T-helper 9 cell (primary cell): ENCODE measurements around the gene CDKN2D.

ENCODE experiments used
- DNase-seq: peaks from one replicate; pipeline ENCODE4 v3.0.0-alpha.2; 2020

Gene CDKN2D

DNA sequence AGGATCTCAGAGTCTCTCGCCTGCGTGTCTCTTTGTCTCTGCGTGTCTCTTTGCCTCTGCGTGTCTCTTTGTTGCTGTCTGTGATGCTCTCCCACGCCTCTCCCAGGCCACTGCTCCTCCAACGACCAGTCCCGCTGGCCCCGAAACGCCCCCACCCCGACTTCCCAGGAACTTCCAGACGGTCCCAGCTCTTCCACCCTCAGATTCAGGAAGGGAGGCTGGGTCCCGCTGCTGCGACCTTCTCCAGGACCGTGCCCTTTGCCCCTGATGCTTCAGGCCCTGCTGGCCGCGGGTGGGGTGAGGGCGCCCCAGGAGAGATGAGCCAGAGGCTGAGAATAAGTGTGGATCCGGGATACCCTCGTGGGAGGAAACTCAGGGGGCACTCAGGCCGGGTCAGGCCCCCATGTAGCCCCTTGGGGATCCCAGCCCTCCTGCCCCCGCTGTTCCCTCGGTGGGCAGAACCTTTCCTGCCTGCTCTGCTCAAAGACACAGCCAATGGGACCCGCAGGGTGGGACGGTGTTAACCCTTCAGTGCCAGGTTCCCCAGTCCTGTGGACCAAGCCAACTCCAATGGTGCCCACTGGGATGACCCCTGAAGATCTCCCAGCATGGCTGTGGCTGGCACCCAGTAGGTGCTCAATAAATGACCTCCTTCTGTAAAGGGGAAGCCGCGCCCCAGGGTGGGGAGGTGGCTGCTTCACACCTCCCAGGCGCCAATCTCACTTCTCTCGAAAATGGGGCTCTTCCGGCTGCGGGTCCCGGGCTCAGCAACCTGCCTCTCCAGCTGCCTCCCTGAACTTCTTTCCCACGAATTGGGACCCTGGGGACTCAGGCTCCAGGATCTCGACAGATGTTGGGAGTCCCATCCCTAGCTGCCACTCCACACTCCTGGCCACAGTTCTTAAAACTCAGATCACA is 50.1 kb downstream of the CDKN2D start:
- DNase-seq: no peak

DNA sequence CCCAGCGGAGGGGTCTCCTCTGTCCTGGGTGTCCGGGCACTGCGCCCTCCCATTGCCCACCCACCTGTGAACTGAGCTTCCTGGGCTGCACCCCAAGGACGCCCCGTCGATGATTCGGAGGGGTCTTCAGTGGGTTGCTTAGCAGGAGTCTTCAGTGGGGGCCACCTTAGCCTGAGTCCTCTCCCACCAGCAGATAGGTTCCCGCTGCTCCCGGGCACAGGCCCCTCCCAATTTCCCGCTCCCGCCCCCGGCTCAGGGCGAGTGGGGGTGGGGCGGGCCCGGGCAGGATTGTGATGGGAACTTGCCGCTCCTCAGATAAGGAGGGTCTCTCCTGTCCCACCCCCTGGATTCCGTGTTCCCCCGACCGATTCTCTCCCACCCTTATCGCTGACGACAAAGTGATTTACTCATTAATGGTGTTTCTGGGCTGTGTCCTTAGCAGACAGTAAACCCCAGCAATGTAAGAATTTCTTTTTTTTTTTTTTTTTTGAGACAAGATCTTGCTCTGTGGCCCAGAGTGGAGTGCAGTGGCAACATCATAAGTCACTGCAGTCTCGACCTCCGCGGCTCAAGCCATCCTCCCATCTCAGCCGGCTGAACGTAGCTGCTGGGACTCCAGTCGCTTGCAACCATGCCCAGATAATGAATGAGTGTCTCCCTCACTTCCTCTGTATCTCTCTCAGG is 50.9 kb downstream of the CDKN2D start:
- no peak for DNase-seq

DNA sequence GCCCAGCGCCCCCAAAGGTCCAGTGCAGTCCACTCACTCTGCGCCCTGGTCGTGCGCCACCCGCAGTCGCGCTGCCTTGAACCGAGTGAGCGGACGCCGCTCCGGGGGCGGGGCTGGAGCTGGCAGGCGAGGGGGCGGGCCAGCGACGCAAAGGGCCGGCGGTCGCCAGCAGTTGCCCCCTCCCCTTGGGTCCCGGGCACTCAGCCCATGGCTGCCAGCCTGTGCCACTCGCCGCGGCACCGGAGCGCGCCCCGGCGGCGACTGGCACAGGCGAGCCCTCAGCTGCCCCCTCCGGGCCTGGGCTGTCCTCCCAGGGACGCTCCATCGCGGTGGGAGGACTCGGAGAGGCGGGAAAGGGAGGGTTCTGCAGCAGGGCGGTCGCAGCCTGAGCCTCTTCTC is 51.4 kb downstream of the CDKN2D start, which contains the start of gene S1PR5:
Gene S1PR5, minus strand, starts transcription at position 87 of the 399 bp plus-strand sequence. CDS start 2,436 bp downstream, outside the sequence.
- DNase-seq: no peak

DNA sequence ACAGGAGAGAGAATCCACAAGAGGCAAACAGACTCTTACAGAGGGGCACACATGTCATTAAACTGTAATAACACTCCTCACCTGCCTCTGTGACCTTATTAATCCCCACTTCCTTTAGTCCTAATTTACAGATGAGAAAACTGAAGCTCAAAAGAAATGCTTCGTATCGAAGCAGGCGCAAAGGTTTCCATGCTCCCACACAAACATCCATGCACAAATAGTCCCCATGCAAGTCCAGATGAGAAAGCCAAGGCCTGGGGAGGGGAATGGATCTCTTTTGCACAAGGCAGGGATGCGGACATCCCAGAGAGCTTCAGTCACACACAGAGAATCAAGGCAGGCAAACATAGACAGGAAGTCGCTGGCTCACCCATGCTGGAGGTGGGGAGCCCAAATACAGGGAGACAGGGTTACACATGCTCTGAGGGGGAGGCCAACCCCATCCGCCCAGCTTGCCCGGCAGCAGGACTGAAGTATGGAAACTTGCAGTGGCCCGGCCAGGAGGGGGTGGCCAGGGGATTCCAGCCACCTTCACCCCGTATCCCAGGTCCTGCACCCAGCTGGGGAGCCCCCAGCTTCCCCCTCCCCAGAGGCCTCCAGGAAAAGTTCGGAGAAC is 52.0 kb downstream of the CDKN2D start:
- DNase-seq: no peak
